HFFc6 (cell line): ENCODE measurements around the gene LTBR. TPM values are rescaled to one million over a fixed set of nuclear protein-coding genes. Genes with fewer than 3 reads are reported as not detected.

Source experiments
- DNase-seq: peaks from one replicate; pipeline ENCODE4 v3.0.0-alpha.2; 2018
- H3K27ac Mint-ChIP-seq: 2 replicates; pipeline ENCODE4 v1.8.0; 2020; ENCODE audit warnings: mild to moderate bottlenecking, mixed read lengths
- H3K27me3 Mint-ChIP-seq: 2 replicates; pipeline ENCODE4 v1.8.0; 2021; ENCODE audit warnings: mild to moderate bottlenecking, moderate library complexity, mixed read lengths; ENCODE audit not compliant: insufficient read depth
- H3K36me3 Mint-ChIP-seq: 2 replicates; pipeline ENCODE4 v1.8.0; 2021; ENCODE audit warnings: low read depth, mixed read lengths
- H3K4me1 Mint-ChIP-seq: 2 replicates; pipeline ENCODE4 v1.8.0; 2020; ENCODE audit warnings: low read depth, mixed read lengths
- H3K4me3 Mint-ChIP-seq: 2 replicates; pipeline ENCODE4 v1.8.0; 2020; ENCODE audit warnings: mild to moderate bottlenecking, moderate library complexity, mixed read lengths
- H3K9me3 Mint-ChIP-seq: 2 replicates; pipeline ENCODE4 v1.8.0; 2020; ENCODE audit warnings: mild to moderate bottlenecking, mixed read lengths
- total RNA-seq, 6 experiments: library from RNA; stranded (reverse); fragmentation: NEBNext Ultra II Directional; extraction: Animal tissue kit (Norgen Biotek cat#: 25700); gene quantifications; 2 replicates in 1 of 6; 3 replicates in 5 of 6; pipeline ENCODE4 v1.2.3, GENCODE V29; 2021
- TF ChIP-seq, protein P1 (sequence below): fragments of 200-600 bp; sonication (generic); IDR thresholded peaks from 2 replicates; pipeline ENCODE4 v1.5.0; 2021; ENCODE audit warnings: antibody characterized with exemption, mild to moderate bottlenecking

LTBR gene
- total RNA-seq, 6 experiments from 2014 or later: 91.5 to 124 (median 106) TPM

DNA sequence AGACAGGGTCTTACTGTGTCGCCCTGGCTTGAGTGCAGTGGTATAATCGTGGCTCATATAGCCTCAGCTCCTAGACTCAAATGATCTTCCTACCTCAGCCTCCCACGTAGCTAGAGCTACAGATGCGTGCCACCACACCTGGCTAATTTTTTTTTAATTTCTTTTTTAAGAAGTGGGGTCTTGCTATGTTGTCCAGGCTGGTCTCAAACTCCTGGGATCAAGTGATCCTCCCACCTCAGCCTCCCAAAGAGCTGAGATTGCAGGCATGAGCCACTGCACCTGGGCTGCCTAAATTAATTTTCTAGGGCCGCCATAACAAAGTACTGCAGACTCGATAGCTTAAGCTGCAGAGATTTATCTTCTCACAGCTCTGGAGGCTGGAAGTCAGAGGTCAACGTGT lies 9.1 kb downstream of the LTBR start:
- no peaks in the 10 kb centered on the region for H3K9me3 Mint-ChIP-seq
- peaks cover 5% of the 10 kb centered on the region; the same call in 1 of the 2 replicates for H3K4me1 Mint-ChIP-seq
- peaks cover 31% of the 10 kb centered on the region for H3K36me3 Mint-ChIP-seq

DNA sequence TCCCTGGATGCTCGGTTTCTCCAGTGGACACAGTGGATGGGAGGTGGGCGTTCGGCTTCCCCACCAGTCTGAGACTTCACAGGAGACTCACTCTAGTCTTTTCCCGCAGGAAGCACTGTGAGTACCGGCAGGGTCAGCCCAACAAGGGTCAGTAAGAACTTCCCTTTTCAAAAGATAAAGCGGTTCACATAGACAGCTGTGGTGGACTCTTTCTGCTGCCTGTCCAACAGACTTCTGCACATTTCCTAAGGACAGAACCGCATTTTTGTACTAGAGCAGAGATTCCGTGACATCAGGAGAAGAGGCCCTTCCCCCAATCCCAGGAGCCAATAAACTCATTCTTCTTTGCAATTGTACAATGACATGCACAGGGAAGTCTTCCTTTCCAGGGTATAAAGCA lies 10.4 kb downstream of the LTBR start:
- TF ChIP-seq, protein P1, sequence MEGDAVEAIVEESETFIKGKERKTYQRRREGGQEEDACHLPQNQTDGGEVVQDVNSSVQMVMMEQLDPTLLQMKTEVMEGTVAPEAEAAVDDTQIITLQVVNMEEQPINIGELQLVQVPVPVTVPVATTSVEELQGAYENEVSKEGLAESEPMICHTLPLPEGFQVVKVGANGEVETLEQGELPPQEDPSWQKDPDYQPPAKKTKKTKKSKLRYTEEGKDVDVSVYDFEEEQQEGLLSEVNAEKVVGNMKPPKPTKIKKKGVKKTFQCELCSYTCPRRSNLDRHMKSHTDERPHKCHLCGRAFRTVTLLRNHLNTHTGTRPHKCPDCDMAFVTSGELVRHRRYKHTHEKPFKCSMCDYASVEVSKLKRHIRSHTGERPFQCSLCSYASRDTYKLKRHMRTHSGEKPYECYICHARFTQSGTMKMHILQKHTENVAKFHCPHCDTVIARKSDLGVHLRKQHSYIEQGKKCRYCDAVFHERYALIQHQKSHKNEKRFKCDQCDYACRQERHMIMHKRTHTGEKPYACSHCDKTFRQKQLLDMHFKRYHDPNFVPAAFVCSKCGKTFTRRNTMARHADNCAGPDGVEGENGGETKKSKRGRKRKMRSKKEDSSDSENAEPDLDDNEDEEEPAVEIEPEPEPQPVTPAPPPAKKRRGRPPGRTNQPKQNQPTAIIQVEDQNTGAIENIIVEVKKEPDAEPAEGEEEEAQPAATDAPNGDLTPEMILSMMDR: no peak
- H3K4me3 Mint-ChIP-seq: no peak overlapping the region
- peaks cover 23% of the 10 kb centered on the region for H3K36me3 Mint-ChIP-seq
- peaks cover 4% of the 10 kb centered on the region; the same call in 1 of the 2 replicates for H3K27me3 Mint-ChIP-seq
- H3K27ac Mint-ChIP-seq: 0 out of 2 replicates have a peak overlapping the region, but pooled peaks have one; percentile 31
- no peak for DNase-seq
- 0 out of 2 replicates have a peak, but pooled peaks cover 5% of the 10 kb centered on the region for H3K4me1 Mint-ChIP-seq
- no peaks in the 10 kb centered on the region for H3K9me3 Mint-ChIP-seq

More for the DNA sequence above, 9.1 kb downstream of the LTBR start:
- TF ChIP-seq, protein P1: no peak
- Mint-ChIP-seq H3K4me3 (no peak overlapping the region), H3K27me3 (peaks cover 4% of the 10 kb centered on the region; the same call in 1 of the 2 replicates), H3K27ac (no peak overlapping the region)
- DNase-seq: no peak

DNA sequence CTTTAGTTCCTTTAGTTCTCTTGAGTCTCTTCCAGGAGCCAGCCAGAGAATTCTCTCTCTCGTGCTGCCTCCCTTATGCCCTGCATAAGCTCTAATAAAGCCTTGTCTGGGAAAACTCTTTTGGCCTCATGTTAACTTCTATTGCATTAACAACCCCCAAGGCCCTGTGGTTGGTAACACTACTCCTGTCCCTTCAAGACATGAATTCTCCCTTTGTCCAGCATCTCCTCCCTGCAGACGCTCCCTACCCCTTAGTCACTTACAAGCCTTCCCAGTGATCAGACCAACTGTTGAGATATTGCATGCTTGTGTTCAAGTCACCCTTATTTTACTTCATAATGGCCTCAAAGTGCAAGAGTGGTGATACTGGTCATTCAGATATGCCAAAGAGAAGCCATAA lies 12.1 kb downstream of the LTBR start:
- peaks cover 4% of the 10 kb centered on the region; the same call in 1 of the 2 replicates for H3K27me3 Mint-ChIP-seq
- 0 out of 2 replicates have a peak, but pooled peaks cover 5% of the 10 kb centered on the region for H3K4me1 Mint-ChIP-seq
- no peak overlapping the region for H3K4me3 Mint-ChIP-seq
- H3K36me3 Mint-ChIP-seq: peaks cover 22% of the 10 kb centered on the region
- DNase-seq: no peak
- no peak overlapping the region for H3K27ac Mint-ChIP-seq
- TF ChIP-seq, protein P1: no peak
- H3K9me3 Mint-ChIP-seq: no peaks in the 10 kb centered on the region

DNA sequence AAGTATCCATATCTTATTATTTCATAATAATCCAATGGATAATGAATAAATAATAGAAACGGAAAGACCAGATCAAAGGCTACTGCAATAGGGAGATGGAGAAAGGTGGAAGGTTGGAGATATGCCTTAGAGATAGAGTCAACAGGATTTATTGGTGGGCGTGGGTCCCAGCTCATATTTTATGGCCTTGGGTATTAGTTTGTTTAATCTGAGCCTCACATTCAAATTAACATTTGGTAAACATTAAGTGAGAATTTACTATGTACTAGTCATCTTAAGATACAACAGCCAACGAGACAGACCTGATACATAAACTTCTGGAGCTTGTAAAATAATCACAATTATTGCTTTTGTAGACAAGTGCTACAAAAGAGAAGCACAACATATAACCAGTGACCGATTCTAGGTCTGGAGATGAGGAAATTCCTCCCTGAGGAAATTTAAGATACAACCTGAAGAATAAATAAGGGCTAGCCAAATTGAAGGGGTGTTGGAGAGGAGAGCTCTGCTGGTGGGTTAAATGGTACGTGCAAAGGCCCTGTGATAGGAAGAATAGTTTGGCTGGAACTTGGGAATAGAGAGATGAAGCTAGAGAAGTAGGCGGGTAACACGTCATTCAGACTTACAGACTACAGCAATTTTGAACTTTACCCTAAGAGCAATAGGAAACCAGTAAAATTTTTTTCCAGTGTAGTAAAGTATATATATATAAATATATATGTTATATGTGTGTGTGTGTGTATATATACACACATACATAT lies 16.1 kb downstream of the LTBR start:
- H3K4me1 Mint-ChIP-seq: no peaks in the 10 kb centered on the region
- no peak overlapping the region for H3K27ac Mint-ChIP-seq
- no peak overlapping the region for H3K4me3 Mint-ChIP-seq
- TF ChIP-seq, protein P1: no peak
- no peak for DNase-seq
- peaks cover 8% of the 10 kb centered on the region; the same call in 1 of the 2 replicates for H3K36me3 Mint-ChIP-seq
- H3K27me3 Mint-ChIP-seq: no peaks in the 10 kb centered on the region
- H3K9me3 Mint-ChIP-seq: no peaks in the 10 kb centered on the region

DNA sequence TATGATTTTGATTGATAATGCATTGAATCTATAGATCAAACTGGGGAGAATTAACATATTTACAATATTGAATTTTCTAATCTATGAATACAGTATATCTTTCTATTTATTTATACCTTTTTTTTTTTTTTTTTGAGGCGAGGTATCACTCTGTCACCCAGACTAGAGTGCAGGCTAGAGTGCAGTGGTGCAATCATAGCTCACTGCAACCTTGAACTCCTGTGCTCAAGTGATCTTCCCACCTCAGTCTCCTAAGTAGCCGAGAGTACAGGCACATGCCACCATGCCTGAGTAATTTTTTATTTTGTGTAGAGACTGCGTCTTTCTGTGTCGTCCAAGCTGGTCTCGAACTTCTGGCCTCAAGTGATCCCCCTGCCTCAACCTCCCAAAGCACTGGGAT lies 20.4 kb downstream of the LTBR start:
- Mint-ChIP-seq H3K36me3 (peaks cover 10% of the 10 kb centered on the region), H3K27ac (no peak overlapping the region), H3K4me1 (peaks cover 6% of the 10 kb centered on the region), H3K4me3 (no peak overlapping the region), H3K27me3 (no peaks in the 10 kb centered on the region), H3K9me3 (no peaks in the 10 kb centered on the region)
- TF ChIP-seq, protein P1: no peak
- no peak for DNase-seq
